K562 (cell line): ENCODE data around the gene THSD8. TPM values are rescaled to one million over a fixed set of nuclear protein-coding genes. Genes with fewer than 3 reads are reported as not detected.

Source experiments
- BHLHE40 ChIP-seq: IDR thresholded peaks from 2 replicates; pipeline ENCODE4 v1.6.1; 2011; ENCODE audit warnings: low read length, improper control_type of control experiment
- CBFB ChIP-seq: sonication (generic); formaldehyde crosslinking; IDR thresholded peaks from 2 replicates; pipeline ENCODE4 v1.4.0; 2020; ENCODE audit warnings: mild to moderate bottlenecking, missing genetic modification reagents
- ELF4 ChIP-seq: fragments of 450-650 bp; formaldehyde crosslinking; IDR thresholded peaks from 2 replicates; pipeline ENCODE4 v1.4.0; 2022; ENCODE audit warnings: missing genetic modification characterization
- ETV6 ChIP-seq, 3 experiments: fragments of 150-350 bp in 1 of 3; sonication (generic) in 1 of 3; formaldehyde crosslinking in 1 of 3; IDR thresholded peaks; 2 replicates each; pipeline versions ENCODE4 v1.6.1 to v1.8.0; 2014 to 2022; ENCODE audit warnings: borderline replicate concordance in 2 of 3, low read depth in 2 of 3, antibody characterized with exemption in 1 of 3, low read length in 1 of 3, mild to moderate bottlenecking in 1 of 3, missing genetic modification reagents in 1 of 3
- KDM4B ChIP-seq, 2 experiments: fragments of 450-650 bp in 1 of 2; sonication (generic) in 1 of 2; IDR thresholded peaks; 2 replicates each; pipeline ENCODE4 v1.6.1; 2016 to 2017; ENCODE audit warnings: borderline replicate concordance in 2 of 2, antibody characterized with exemption in 1 of 2, low read depth in 1 of 2, mild to moderate bottlenecking in 1 of 2
- MLLT1 ChIP-seq, 2 experiments: fragments of 450-650 bp; IDR thresholded peaks; 2 replicates each; pipeline ENCODE4 v1.6.1; 2016
- ZBTB33 ChIP-seq: sonication (generic); formaldehyde crosslinking; IDR thresholded peaks from 2 replicates; pipeline ENCODE4 v1.8.1; 2023; ENCODE audit warnings: mild to moderate bottlenecking, missing genetic modification reagents
- polyA plus RNA-seq, 8 experiments: library from polyadenylated mRNA; depleted of rRNA in 4 of 8; stranded (reverse) in 5 of 8; unstranded in 3 of 8; fragments of >200 nt; fragmentation: Nextera tagmentation in 2 of 8; fragmentation: Illumina TruSeq in 1 of 8; extraction: Ambion mirVana in 2 of 8; extraction: Trizol in 1 of 8; gene quantifications; 2 replicates each; pipeline versions ENCODE4 v1.2.1 to v1.2.3, GENCODE V29; 2011 to 2014; ENCODE audit warnings: inconsistent platforms in 1 of 8, missing spikeins in 1 of 8
- total RNA-seq, 7 experiments: library from RNA; depleted of rRNA in 6 of 7; stranded (reverse); fragments of >200 nt in 6 of 7; fragmentation: Illumina TruSeq in 2 of 7; extraction: Trizol in 2 of 7; gene quantifications; 2 replicates each; pipeline versions ENCODE4 v1.2.1 to v1.2.3, GENCODE V29; 2011 to 2021; ENCODE audit warnings: low replicate concordance in 1 of 7

THSD8 gene
- total and polyA plus RNA-seq, 9 of the 15 experiments (the other 6 are each of a cell fraction or from before 2014, with no cell fraction given), result 8.4 to 42.4 (median 19.9) TPM; not detected in 2

GRCh38 chr19:12784871-12785430, 16.9 kb upstream of the THSD8 start (continued):
- TF ChIP-seq KDM4B (IDR thresholded peaks at IDR 0.05; ENCODE audit: borderline replicate concordance in 2 of 2, low read depth in 1 of 2), result no peak
- no peak for TF ChIP-seq ZBTB33
- TF ChIP-seq BHLHE40, result no peak
- peak; percentile 74 for TF ChIP-seq ELF4 (CRISPR knock-in tag)
- no peak for TF ChIP-seq CBFB (CRISPR knock-in tag)
- TF ChIP-seq MLLT1 (IDR thresholded peaks at IDR 0.05), result peak; percentile 77 to 82; a peak in 3 of 4 replicates
- TF ChIP-seq ETV6 (IDR thresholded peaks at IDR 0.05; ENCODE audit: borderline replicate concordance in 1 of 2, low read depth in 2 of 2, low read length in 1 of 2), result no peak
- no peak for TF ChIP-seq ETV6 (CRISPR knock-in tag; IDR thresholded peaks at IDR 0.05; ENCODE audit: borderline replicate concordance)
